CD4-positive, alpha-beta T cell treated with Interleukin-1 beta for 1 hour (primary cell): ENCODE data around the gene EPB41L1.
A peak's percentile ranks its signal among the peaks of the same experiment; 100 is the strongest.

Experiments used
- DNase-seq, 2 donors: peaks; one replicate each; pipeline ENCODE4 v3.0.0-alpha.2; 2020 to 2022

EPB41L1 gene

GRCh38 chr20:36197271-36197670, 42.7 kb downstream of the EPB41L1 start:
- DNase-seq: no peak

- DNase-seq: peak; percentile 55 to 69
Observed at GRCh38 chr20:36199345-36200257, 45.1 kb downstream of the EPB41L1 start.

GRCh38 chr20:36200451-36200850, 45.9 kb downstream of the EPB41L1 start:
- no peak for DNase-seq

GRCh38 chr20:36201198-36201597, 46.7 kb downstream of the EPB41L1 start:
- DNase-seq: no peak

GRCh38 chr20:36202891-36203338, 48.4 kb downstream of the EPB41L1 start:
- DNase-seq: peak; percentile 70 to 77

- DNase-seq: no peak
Observed at GRCh38 chr20:36203861-36204260, 49.3 kb downstream of the EPB41L1 start.

- no peak for DNase-seq
Observed at GRCh38 chr20:36205026-36205425, 50.5 kb downstream of the EPB41L1 start.

GRCh38 chr20:36206068-36206467, 51.5 kb downstream of the EPB41L1 start:
- DNase-seq: no peak

GRCh38 chr20:36206641-36207040, 52.1 kb downstream of the EPB41L1 start:
- no peak for DNase-seq

GRCh38 chr20:36207602-36208001, 53.1 kb downstream of the EPB41L1 start:
- DNase-seq: no peak

- DNase-seq: no peak
Observed at GRCh38 chr20:36208257-36208656, 53.7 kb downstream of the EPB41L1 start.

GRCh38 chr20:36210436-36211021, 56.0 kb downstream of the EPB41L1 start:
- DNase-seq: no peak

- no peak for DNase-seq
Observed at GRCh38 chr20:36213362-36213761, 58.8 kb downstream of the EPB41L1 start.

GRCh38 chr20:36214684-36215256, 60.2 kb downstream of the EPB41L1 start:
- peak in 1 of 2 donors; percentile 13 for DNase-seq

- DNase-seq: no peak
Observed at GRCh38 chr20:36215778-36216177, 61.2 kb downstream of the EPB41L1 start.

GRCh38 chr20:36216314-36217025, 61.9 kb downstream of the EPB41L1 start:
- DNase-seq: no peak

- no peak for DNase-seq
Observed at GRCh38 chr20:36217226-36217625, 62.7 kb downstream of the EPB41L1 start.

- DNase-seq: no peak
Observed at GRCh38 chr20:36218380-36219064, 64.0 kb downstream of the EPB41L1 start.

GRCh38 chr20:36219671-36220220, 65.2 kb downstream of the EPB41L1 start:
- DNase-seq: no peak

GRCh38 chr20:36225666-36226065, 71.1 kb downstream of the EPB41L1 start:
- no peak for DNase-seq

GRCh38 chr20:36228770-36229169, 74.2 kb downstream of the EPB41L1 start:
- no peak for DNase-seq

- no peak for DNase-seq
Observed at GRCh38 chr20:36230019-36230418, 75.5 kb downstream of the EPB41L1 start.
